ENCODE results near the gene URI1. TPM values are rescaled to one million over a fixed set of nuclear protein-coding genes. Genes with fewer than 3 reads are reported as not detected.

Gene URI1
- total RNA-seq, 1 donor: 60.9 TPM

DNA sequence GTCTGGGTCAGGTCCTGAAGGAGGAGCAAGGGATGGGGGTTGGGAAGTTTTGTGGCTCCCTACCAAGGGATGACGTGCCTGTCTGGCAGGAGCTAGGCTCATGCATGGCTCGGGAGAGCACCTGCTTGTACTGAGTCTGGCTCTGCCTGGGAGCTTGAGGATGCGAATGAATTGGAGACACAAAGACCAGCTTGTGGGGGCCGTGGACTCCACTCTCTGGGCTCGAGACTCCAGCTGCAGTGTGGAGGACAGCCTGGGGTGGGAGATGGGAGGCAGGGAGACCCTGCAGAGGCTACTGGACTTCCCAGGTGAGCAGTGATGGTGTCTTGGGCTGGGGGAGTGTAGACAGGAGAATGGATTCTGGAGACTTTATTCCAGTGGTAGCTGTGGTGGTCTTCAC, 15.2 kb upstream of the URI1 start:
- no peak for DNase-seq (ENCODE audit: low read depth)
- no peak for TF ChIP-seq CTCF (IDR thresholded peaks at IDR 0.05; ENCODE audit: insufficient read depth, low read depth, low read length)
- H3K4me3 ChIP-seq (ENCODE audit: low read depth, low read length): no peak overlapping the region

DNA sequence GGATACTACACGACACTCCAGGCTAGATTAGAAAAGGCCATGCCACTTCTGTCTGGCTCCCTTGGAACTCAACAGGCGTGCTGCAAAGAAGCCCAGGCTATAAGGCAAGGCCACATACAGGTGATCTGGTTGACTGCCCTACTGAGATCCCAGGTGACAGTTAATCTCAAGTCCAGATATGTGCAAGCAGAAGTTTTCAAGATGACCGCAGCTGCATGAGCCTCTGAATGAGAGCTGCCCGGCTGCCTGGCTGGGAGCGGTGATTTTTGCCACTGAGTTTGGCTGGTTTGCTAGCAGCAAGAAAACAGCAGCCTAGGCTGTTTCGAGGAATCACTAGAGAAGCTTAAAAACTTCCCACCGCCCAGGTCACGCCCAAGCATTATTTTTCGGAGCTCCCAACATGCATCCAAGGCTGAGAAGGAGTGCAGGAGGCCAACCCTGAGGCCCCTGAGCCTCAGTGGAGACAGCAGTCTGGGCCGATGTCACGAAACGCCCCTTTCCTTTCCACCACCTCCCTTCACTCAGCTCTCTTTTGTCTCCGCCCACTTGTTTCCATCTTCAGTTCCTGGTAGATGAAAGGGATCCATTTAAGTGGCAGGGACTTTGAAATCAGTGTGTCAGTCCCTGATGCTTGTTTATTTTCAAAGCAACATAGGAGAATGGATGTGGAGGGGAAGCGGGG, 14.0 kb upstream of the URI1 start:
- no peak for DNase-seq (ENCODE audit: low read depth)
- no peak for TF ChIP-seq CTCF (IDR thresholded peaks at IDR 0.05; ENCODE audit: insufficient read depth, low read depth, low read length)
- H3K4me3 ChIP-seq (ENCODE audit: low read depth, low read length): peak overlapping the region; percentile 7

DNA sequence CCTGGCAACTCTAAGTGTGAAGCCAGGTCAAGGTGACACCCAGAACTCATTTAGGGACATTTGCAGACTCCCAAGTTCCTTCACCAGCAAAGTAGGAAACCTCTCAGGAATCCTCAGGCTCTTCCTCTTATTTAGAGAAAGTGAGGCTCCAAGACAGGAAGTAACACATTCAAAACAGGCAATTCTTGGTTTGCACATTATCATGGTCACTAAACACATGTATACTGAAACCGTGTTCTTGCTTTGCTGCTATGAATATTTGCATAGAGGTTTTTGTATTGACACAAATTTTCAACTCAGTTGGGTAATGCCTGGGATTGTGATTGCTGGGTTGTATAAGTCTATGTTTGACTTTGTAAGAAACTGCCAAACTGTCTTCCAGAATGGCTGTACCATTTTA, 13.2 kb upstream of the URI1 start:
- TF ChIP-seq CTCF (IDR thresholded peaks at IDR 0.05; ENCODE audit: insufficient read depth, low read depth, low read length): no peak
- H3K4me3 ChIP-seq (ENCODE audit: low read depth, low read length): no peak overlapping the region
- DNase-seq (ENCODE audit: low read depth): no peak

DNA sequence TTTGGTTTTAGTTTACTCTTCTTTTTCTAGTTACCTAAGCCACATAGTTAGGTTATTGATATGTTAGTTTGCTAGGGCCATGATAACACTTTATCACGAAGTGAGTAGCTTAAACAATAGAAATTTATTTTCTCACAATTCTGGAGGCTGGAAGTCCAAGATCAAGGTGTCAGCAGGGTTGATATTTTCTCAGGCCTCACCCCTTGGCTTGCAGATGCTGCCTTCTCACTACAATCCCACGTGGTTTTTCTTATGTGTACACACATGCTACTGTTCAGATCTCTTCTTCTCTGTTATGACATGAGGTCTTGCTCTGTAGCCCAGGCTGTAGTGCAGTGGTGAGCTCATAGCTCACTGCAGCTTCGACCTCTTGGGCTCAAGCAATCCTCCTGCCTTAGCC, 7.8 kb upstream of the URI1 start:
- H3K4me3 ChIP-seq (ENCODE audit: low read depth, low read length): no peak overlapping the region
- no peak for TF ChIP-seq CTCF (IDR thresholded peaks at IDR 0.05; ENCODE audit: insufficient read depth, low read depth, low read length)
- DNase-seq (ENCODE audit: low read depth): no peak

GRCh38 chr19:29934781-29935180, 7.3 kb upstream of the URI1 start:
- no peak overlapping the region for H3K4me3 ChIP-seq (ENCODE audit: low read depth, low read length)
- no peak for TF ChIP-seq CTCF (IDR thresholded peaks at IDR 0.05; ENCODE audit: insufficient read depth, low read depth, low read length)
- no peak for DNase-seq (ENCODE audit: low read depth)

GRCh38 chr19:29936409-29936808, 5.6 kb upstream of the URI1 start:
- no peak for TF ChIP-seq CTCF (IDR thresholded peaks at IDR 0.05; ENCODE audit: insufficient read depth, low read depth, low read length)
- no peak overlapping the region for H3K4me3 ChIP-seq (ENCODE audit: low read depth, low read length)
- DNase-seq (ENCODE audit: low read depth): no peak

DNA sequence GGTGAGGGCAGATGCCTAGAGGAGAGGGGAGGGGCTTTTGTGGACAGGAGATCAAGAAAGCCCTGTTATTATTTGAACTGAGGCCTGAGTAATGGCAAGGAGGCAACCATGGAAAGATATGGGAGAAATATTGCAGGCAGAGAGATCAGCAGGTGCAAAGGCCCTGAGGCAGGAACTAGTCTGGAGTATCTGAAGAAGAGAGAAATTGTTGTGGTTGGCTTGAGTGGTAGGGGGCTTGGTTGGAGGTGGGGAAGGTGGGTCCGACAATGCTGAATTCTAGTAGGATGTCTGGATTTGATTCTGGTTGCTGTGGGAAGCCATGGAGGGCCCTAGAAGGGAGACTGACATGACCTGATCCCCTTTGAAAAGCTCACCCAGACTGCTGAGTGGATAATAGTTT, 2.4 kb upstream of the URI1 start:
- H3K4me3 ChIP-seq (ENCODE audit: low read depth, low read length): no peak overlapping the region
- DNase-seq (ENCODE audit: low read depth): no peak
- TF ChIP-seq CTCF (IDR thresholded peaks at IDR 0.05; ENCODE audit: insufficient read depth, low read depth, low read length): no peak
